ENCODE measurements around the gene MS4A8. TPM values are rescaled to one million over a fixed set of nuclear protein-coding genes. Genes with fewer than 3 reads are reported as not detected.

Gene MS4A8
- total RNA-seq, 1 experiment from 2014 or later: not detected

DNA sequence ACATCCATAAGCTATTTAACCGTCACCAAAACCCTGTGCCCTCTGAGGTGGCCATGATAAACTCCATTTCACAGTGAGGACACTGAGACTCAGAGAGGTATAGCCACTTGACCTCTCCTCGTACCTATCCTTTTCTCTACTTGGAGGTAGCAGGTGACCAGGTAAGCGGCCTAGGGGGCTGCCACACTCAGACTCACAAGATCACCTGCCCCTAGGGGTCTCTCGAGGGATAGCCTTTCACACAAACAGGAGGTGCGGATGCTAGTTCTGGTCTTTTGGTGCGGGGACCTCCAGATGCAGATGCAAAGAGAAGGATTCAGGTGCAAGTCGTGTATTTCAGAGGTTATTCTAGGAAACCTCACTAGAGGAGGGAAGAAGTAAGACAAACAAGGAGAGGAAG, 39.7 kb downstream of the MS4A8 start:
- H3K4me2 ChIP-seq (ENCODE audit: insufficient read depth, insufficient read length, low read length): no peak overlapping the region
- no peak overlapping the region for H2BK12ac ChIP-seq (ENCODE audit: insufficient read length, low read depth, low read length)
- Mint-ChIP-seq H3K4me1 (no peaks in the 10 kb centered on the region), H3K36me3 (ENCODE audit: insufficient read depth in 1 of 3, low read depth in 3 of 3) (no peaks in the 10 kb centered on the region), H3K4me3 (no peak overlapping the region; a peak in 1 of 5 replicates), H3K27ac (no peak overlapping the region), H3K27me3 (ENCODE audit: low read depth) (peaks cover 5% of the 10 kb centered on the region), H3K9me3 (no peaks in the 10 kb centered on the region; a peak in 1 of 5 replicates)
- no peaks in the 10 kb centered on the region for H3K4me1 ChIP-seq (ENCODE audit: insufficient read depth, low read length)
- H4K20me1 ChIP-seq (ENCODE audit: control insufficient read depth, insufficient read depth, insufficient read length): no peaks in the 10 kb centered on the region
- no peak overlapping the region for H2BK15ac ChIP-seq (ENCODE audit: low read depth, low read length)
- TF ChIP-seq, protein P1, sequence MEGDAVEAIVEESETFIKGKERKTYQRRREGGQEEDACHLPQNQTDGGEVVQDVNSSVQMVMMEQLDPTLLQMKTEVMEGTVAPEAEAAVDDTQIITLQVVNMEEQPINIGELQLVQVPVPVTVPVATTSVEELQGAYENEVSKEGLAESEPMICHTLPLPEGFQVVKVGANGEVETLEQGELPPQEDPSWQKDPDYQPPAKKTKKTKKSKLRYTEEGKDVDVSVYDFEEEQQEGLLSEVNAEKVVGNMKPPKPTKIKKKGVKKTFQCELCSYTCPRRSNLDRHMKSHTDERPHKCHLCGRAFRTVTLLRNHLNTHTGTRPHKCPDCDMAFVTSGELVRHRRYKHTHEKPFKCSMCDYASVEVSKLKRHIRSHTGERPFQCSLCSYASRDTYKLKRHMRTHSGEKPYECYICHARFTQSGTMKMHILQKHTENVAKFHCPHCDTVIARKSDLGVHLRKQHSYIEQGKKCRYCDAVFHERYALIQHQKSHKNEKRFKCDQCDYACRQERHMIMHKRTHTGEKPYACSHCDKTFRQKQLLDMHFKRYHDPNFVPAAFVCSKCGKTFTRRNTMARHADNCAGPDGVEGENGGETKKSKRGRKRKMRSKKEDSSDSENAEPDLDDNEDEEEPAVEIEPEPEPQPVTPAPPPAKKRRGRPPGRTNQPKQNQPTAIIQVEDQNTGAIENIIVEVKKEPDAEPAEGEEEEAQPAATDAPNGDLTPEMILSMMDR (conservative IDR thresholded peaks at IDR 0.05): peak; percentile 60
- no peak overlapping the region for H2BK120ac ChIP-seq (ENCODE audit: low read depth, low read length, poor library complexity, severe bottlenecking)
- no peak overlapping the region for H4K91ac ChIP-seq (ENCODE audit: insufficient read length, low read depth, low read length)
- H3K27ac ChIP-seq (ENCODE audit: insufficient read length, low read depth, low read length): no peak overlapping the region
- H3K56ac ChIP-seq (ENCODE audit: insufficient read length, low read depth, low read length): no peak overlapping the region
- H3K79me2 ChIP-seq (ENCODE audit: insufficient read depth, low read length): no peaks in the 10 kb centered on the region
- H4K5ac ChIP-seq (ENCODE audit: insufficient read length, low read depth, low read length): no peak overlapping the region
- no CpG with 5 or more reads among the region's 7 CpGs for WGBS (ENCODE audit: extremely low coverage, insufficient read length, low lambda C conversion rate)
- no peak overlapping the region for H3K18ac ChIP-seq (ENCODE audit: insufficient read length, low read depth, low read length)
- no peak overlapping the region for H2BK20ac ChIP-seq (ENCODE audit: low read depth, low read length, poor library complexity, severe bottlenecking)
- H3K9me3 ChIP-seq (ENCODE audit: control insufficient read depth, low read depth, low read length): no peaks in the 10 kb centered on the region
- H3K23me2 ChIP-seq (ENCODE audit: insufficient read length, low read depth, low read length, poor library complexity, severe bottlenecking): no peaks in the 10 kb centered on the region
- no peak overlapping the region for H2BK5ac ChIP-seq (ENCODE audit: insufficient read length, low read length)
- no peak overlapping the region for H3K14ac ChIP-seq (ENCODE audit: insufficient read depth, low read length)
- H2AK5ac ChIP-seq (ENCODE audit: insufficient read length, low read length): no peak overlapping the region
- no peak overlapping the region for H3T11ph ChIP-seq (ENCODE audit: low read length)
- H3K4ac ChIP-seq (ENCODE audit: low read depth, low read length): no peak overlapping the region
- DNase-seq: peak; percentile 60
- H3K9ac ChIP-seq (ENCODE audit: extremely low read depth, insufficient read length, low read length): no peak overlapping the region
- no peaks in the 10 kb centered on the region for H3K27me3 ChIP-seq (ENCODE audit: insufficient read depth, low read length)
- no peaks in the 10 kb centered on the region for H3K79me1 ChIP-seq (ENCODE audit: insufficient read depth, low read depth, low read length, poor library complexity, severe bottlenecking)
- no peak overlapping the region for H2AFZ ChIP-seq (ENCODE audit: low read length)
- no peak overlapping the region for H4K8ac ChIP-seq (replicated peaks; ENCODE audit: insufficient read length, low read depth, low read length)
- H3K23ac ChIP-seq (ENCODE audit: insufficient read length, low read depth, low read length): no peak overlapping the region
